IMR-90 (cell line): ENCODE measurements around the gene FNDC1.

Source experiments
- POLR2A ChIP-seq: IDR thresholded peaks from 2 replicates; pipeline ENCODE4 v1.6.1; 2012; ENCODE audit warnings: mild to moderate bottlenecking, low read depth, low read length
- RFX5 ChIP-seq: IDR thresholded peaks from 2 replicates; pipeline ENCODE4 v1.8.0; 2012; ENCODE audit warnings: low read depth, mild to moderate bottlenecking, low read length, moderate library complexity

DNA sequence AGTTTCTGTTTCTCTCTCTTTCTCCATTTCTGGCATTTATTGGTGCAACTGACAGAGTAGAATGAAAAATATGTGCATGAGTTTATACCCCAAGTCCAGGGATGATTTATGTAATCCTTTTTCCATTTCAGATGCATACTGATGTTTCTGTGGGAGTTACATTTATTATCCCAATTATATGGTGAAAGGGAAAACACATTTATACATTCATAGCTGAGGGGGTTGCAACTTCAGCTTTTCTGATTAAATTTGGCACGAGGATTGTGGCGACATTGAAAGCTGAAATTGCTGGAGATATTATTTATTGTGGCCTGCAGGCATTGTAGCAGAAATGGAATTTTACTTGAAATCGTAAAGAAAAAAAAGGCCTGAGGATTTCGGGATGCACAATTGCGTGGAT, 31.5 kb upstream of the FNDC1 start:
- TF ChIP-seq RFX5: no peak
- TF ChIP-seq POLR2A: no peak
